T follicular helper cell (primary cell): Measurements from ENCODE around the gene MLLT3.

ENCODE experiments used
- DNase-seq: peaks from one replicate; pipeline ENCODE4 v3.0.0-alpha.2; 2020; ENCODE audit warnings: low read depth

The MLLT3 gene

DNA sequence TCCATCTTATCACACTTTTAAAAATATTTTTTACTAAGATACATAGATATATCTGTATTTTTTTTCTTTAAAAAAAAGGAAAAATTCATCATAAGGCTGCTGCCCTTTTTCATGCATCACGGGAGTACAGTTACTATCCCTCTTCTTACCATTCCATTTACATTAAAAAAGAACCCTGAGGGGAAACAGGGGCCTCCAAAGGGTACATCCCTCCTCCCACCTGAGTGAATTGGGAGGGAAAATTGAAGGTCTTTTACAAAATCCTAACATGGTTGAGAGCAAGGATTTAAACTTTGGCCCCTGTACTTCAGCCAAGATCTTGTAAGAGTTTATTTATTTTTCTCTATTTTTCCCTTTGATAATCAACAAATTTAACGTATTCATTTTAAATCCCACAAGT, 319.2 kb downstream of the MLLT3 start:
- DNase-seq = no peak

DNA sequence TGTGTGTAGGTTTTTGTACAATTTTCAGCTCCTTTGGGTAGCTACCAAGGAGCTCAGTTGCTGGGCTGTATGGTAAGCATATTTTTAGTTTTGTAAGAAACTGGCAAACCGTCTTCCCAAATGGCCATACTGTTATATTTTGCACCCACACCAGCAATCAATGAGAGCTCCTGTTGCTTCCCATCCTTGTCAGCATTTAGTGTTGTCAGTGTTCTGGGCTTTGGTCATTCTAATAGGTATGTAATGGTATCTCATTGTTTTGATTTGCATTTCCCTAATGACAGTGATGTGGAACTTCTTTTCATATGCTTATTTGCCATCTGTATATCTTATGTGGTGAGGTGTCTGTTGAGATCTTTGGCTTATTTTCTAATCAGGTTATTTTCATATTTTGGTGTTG, 320.1 kb downstream of the MLLT3 start:
- no peak for DNase-seq

DNA sequence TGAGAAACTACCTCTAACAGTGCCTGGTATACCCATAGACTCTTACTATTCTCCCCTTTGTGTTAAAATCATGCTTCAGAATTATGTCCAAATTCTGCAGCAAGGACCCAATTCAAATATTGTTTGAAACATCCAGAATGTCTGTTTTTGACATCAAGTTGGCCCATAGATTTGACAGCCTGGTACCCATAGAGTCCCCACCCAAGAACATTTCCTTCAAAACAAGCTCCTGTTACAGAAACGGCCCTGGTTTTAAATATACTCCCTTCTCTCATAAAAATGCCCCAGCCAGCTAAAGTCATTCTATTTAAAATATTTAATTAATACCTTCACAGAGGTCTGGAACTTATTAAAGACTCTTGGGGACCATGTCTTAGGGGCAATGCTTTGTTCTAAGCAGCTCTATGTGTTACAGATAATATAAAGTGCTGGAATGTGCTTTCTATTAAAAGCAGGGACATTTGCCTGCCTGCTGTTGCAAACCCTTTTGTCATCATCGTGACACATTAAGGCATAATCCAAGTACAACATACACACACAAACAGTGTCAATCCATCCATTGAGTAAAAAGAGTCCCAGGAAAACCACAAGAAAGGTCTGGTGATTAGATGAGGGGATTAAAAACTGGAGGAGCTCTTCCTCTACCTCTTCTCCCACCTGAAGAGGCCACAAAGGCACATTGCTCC, 321.7 kb downstream of the MLLT3 start:
- DNase-seq = no peak

DNA sequence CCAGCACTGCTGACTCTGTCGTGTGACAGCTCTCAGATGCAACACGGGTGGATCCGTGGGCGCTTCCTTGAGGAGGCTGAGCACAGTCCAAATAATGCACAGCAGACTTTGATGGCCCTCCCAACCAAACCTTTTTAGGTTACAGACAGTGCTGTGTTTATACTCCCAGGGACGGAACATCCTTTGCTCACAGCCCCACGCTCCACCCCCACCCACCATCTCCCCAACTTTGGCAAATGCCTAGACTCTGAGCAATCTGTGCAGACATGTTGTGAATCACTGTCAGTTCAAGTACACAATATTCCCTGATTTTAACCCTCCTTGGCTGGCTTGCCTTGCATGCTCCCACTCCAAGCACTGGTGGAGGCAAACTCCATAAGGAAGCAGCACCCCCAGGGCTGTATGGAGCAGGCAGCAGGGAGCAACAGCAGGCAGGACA, 324.6 kb downstream of the MLLT3 start:
- no peak for DNase-seq

DNA sequence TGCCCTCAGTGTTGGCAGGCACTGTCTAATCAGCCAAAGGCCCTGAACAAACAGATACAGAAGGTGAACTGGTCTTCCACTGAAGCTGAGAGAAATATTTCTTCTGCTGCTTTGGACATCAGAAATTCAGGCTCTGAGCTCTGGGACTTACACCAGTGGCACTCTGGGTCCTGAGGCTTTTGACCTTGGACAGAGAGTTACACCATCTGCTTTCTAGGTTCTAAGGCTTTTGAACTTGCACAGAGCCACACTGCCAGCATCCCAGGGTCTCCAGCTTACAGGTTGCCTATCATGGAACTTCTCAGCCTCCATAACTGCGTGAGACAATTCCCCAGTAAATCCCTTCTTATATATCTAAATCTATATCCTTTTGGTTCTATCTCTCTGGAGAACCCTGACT, 326.7 kb downstream of the MLLT3 start:
- no peak for DNase-seq

DNA sequence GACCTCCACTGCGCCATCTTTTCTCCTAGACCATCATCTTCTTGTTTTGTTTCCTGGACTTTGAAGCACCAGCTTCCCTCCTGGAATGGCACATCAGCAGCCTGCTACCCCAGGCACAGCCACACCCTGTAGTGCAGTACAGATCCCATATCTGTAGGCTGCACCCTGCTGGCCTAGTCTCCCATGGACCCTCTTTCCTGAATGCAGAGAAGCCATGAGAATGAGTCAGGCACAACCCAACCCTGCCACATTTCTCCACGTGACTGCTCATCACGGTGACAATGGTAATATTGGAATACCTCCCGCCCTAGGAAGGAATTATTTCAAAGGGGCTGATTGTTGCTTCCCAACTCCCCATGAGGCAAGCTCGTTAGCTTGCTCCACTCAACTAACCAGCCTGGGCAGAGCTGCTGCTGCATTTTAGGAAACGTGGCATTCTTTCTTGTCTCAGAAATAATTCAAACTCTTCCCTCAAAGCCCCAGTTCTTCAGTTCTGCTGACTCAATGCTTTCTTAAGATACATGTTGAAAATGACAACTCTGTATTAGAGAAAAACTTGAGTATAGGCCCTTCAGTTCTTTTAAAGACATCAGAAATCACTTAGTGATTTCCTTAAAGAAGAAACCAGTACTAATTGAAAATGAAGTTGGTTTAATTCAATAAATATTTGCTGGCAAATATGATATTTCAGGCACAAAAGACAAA, 328.1 kb downstream of the MLLT3 start:
- no peak for DNase-seq

DNA sequence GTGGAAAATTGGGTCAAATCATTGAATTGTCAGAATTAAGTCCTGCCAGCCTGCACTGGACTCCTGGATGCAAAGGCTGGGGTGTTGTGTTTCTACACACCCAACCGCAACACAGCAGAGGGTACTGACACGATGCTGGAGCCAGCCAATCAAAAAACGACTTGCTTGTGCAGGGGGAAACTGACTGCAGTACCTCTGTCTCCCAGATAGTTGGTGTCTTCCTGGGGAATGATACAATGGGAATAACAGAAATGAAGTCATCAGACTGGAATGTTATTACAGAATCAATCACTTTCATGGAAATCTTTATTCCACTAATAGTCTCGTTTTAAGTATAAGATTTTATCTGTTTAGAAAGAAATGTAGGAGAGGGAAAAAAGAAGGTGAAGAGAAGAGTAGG, 330.3 kb downstream of the MLLT3 start:
- no peak for DNase-seq
